Thyroid gland (tissue), 4 donors: ENCODE results near the gene CBL. TPM values are rescaled to one million over a fixed set of nuclear protein-coding genes. Genes with fewer than 3 reads are reported as not detected.

ENCODE experiments used
- DNase-seq, 2 donors: peaks; one replicate each; pipeline ENCODE4 v3.0.0-alpha.2; 2019
- H3K27ac ChIP-seq, 3 donors: fragments of 200-600 bp; sonication (generic); 1 replicate in 2 of 3; 2 replicates in 1 of 3; pipeline ENCODE4 v1.5.1; 2016 to 2019; ENCODE audit warnings: mild to moderate bottlenecking in 1 of 3, moderate library complexity in 1 of 3
- H3K27me3 ChIP-seq: fragments of 200-600 bp; sonication (generic); one replicate; pipeline ENCODE4 v1.5.1; 2019
- H3K36me3 ChIP-seq, 2 donors: fragments of 200-600 bp; sonication (generic); one replicate each; pipeline ENCODE4 v1.5.1; 2016 to 2019
- H3K4me1 ChIP-seq, 2 donors: fragments of 200-600 bp; sonication (generic); one replicate each; pipeline ENCODE4 v1.5.1; 2017 to 2019
- H3K4me3 ChIP-seq, 3 donors: fragments of 200-600 bp; sonication (generic); replicated peaks in 1 of 3; 1 replicate in 2 of 3; 2 replicates in 1 of 3; pipeline ENCODE4 v1.5.1; 2016; ENCODE audit warnings: mild to moderate bottlenecking in 1 of 3
- H3K9me3 ChIP-seq: fragments of 200-600 bp; sonication (generic); one replicate; pipeline ENCODE4 v1.5.1; 2017
- POLR2A ChIP-seq, 2 donors: fragments of 450-650 bp; IDR thresholded peaks; one replicate each; pipeline ENCODE4 v1.6.1; 2017; ENCODE audit warnings: antibody characterized with exemption in 2 of 2, mild to moderate bottlenecking in 2 of 2, moderate library complexity in 1 of 2
- WGBS, 2 donors: methylation state at CpG; one replicate each; pipeline ENCODE4 v1.1.5; 2017; 5-methylcytosine and 5-hydroxymethylcytosine counted together
- intact Hi-C: fragments of 100-400 bp; cut with DNase I; formaldehyde crosslinking; loops from one replicate; pipeline ENCODE4 v1.15.1; 2023
- total RNA-seq, 4 donors: library from RNA; depleted of rRNA; stranded (reverse); fragments of >200 nt; gene quantifications; one replicate each; pipeline ENCODE4 v1.2.3, GENCODE V29; 2016
- TF ChIP-seq, protein P1 (sequence below), 6 experiments: fragments of 200-600 bp in 3 of 6; fragments of 450-650 bp in 3 of 6; sonication (generic) in 3 of 6; IDR thresholded peaks; one replicate each; pipeline ENCODE4 v1.5.1; 2016 to 2019; ENCODE audit warnings: antibody characterized with exemption in 6 of 6, mild to moderate bottlenecking in 2 of 6, inconsistent platforms in 1 of 6, moderate library complexity in 1 of 6

Gene CBL
- total RNA-seq, 4 donors from 2014 or later, result 9.4 to 14.5 (median 13.9) TPM

DNA sequence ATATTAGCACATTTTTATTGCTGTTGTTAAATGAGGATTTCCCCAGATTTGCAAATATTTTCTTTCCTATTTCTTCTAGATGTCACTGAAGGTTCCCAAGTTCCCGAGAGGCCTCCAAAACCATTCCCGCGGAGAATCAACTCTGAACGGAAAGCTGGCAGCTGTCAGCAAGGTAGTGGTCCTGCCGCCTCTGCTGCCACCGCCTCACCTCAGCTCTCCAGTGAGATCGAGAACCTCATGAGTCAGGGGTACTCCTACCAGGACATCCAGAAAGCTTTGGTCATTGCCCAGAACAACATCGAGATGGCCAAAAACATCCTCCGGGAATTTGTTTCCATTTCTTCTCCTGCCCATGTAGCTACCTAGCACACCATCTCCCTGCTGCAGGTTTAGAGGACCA, 93.3 kb downstream of the CBL start:
- H3K27ac ChIP-seq, result no peak overlapping the region
- intact Hi-C loops, result no loop called here
- H3K4me1 ChIP-seq, result no peaks in the 10 kb centered on the region

DNA sequence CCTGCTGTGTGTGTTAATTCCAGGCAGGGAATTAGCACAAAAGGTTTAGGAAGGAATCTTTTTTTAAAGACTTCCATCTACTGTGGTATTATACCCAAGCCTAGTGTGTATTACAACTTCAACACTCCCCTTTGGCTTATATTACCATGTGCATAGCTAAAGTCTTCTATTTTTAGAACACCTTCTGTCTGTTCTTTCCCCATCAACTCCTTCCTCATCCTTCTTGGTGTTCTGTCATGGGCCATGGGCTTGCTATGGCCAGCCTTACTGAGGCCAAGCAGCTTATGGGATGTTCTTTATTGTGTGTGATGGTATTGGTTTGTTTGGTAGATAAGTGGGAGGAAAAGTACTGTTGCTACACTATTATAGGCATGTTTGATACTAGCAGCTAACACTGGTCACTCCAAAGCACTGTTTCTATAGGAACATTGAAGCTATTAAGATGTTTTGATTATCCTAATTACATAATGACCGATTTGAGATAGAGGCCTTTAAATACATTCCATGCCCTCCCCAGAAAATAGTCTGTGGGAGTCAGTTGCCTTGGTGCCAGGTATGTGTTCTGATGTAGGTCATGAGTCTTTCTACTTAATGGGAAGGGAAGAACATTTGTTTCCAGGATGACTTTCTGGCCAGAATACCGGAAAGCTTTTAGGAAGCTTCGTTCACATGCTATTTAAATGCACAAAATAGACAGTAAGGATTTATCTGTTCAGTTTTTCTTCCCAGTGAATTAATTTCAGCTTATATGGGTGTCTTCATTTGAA, 94.2 kb downstream of the CBL start:
- Histone ChIP-seq H3K27me3 (no peaks in the 10 kb centered on the region), H3K27ac (no peak overlapping the region), H3K4me3 (no peak overlapping the region), H3K36me3 (peaks cover 30 to 41% of the 10 kb centered on the region in 2 donors), H3K4me1 (no peaks in the 10 kb centered on the region), H3K9me3 (no peaks in the 10 kb centered on the region)
- no peak for DNase-seq
- TF ChIP-seq, protein P1, sequence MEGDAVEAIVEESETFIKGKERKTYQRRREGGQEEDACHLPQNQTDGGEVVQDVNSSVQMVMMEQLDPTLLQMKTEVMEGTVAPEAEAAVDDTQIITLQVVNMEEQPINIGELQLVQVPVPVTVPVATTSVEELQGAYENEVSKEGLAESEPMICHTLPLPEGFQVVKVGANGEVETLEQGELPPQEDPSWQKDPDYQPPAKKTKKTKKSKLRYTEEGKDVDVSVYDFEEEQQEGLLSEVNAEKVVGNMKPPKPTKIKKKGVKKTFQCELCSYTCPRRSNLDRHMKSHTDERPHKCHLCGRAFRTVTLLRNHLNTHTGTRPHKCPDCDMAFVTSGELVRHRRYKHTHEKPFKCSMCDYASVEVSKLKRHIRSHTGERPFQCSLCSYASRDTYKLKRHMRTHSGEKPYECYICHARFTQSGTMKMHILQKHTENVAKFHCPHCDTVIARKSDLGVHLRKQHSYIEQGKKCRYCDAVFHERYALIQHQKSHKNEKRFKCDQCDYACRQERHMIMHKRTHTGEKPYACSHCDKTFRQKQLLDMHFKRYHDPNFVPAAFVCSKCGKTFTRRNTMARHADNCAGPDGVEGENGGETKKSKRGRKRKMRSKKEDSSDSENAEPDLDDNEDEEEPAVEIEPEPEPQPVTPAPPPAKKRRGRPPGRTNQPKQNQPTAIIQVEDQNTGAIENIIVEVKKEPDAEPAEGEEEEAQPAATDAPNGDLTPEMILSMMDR (IDR thresholded peaks at IDR 0.05), result no peak
- TF ChIP-seq POLR2A (IDR thresholded peaks at IDR 0.05), result no peak
- WGBS, 2 donors, result 87 to 90% methylated on average over 3 of the region's 3 CpGs
- intact Hi-C loops, result no loop called here

More for the DNA sequence above, 93.3 kb downstream of the CBL start:
- H3K4me3 ChIP-seq, result no peak overlapping the region
- no peaks in the 10 kb centered on the region for H3K27me3 ChIP-seq
- 96 to 97% methylated on average over 8 to 9 of the region's 9 CpGs for WGBS, 2 donors
- H3K36me3 ChIP-seq, result peaks cover 30 to 41% of the 10 kb centered on the region in 2 donors
- TF ChIP-seq POLR2A (IDR thresholded peaks at IDR 0.05), result no peak
- TF ChIP-seq, protein P1 (IDR thresholded peaks at IDR 0.05), result no peak
- no peak for DNase-seq
- H3K9me3 ChIP-seq, result no peaks in the 10 kb centered on the region

DNA sequence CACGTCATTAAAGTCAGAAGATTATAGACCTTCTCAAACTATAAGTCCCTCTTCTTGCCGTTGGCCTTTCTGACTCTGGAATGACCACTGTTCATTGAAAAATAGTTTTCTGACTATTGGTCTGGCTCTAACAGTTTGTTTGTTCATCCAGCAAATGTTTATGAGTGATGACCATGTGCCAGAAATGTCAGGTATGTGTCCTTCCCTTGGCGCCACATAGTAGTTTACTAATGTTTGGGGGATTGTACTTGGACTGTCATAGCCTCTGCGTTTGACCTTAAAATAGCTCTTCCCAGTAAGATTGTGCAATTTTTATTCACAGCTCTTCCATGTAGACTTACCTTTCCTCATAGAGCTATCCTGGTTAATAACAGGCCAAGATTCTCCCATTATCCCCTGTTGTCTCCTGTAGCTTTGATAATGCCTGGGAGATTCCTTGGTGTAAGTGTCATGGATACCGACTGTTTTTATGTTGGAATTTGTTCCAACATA, 97.1 kb downstream of the CBL start:
- no peak overlapping the region for H3K27ac ChIP-seq
- intact Hi-C loops, result no loop called here
- 94 to 97% methylated on average over 5 of the region's 5 CpGs for WGBS, 2 donors
- H3K9me3 ChIP-seq, result no peaks in the 10 kb centered on the region
- no peak for DNase-seq
- H3K4me1 ChIP-seq, result no peaks in the 10 kb centered on the region
- H3K4me3 ChIP-seq, result no peak overlapping the region
- H3K27me3 ChIP-seq, result no peaks in the 10 kb centered on the region
- peaks cover 18 to 31% of the 10 kb centered on the region in 2 donors for H3K36me3 ChIP-seq
- no peak for TF ChIP-seq POLR2A (IDR thresholded peaks at IDR 0.05)
- TF ChIP-seq, protein P1 (IDR thresholded peaks at IDR 0.05), result no peak

DNA sequence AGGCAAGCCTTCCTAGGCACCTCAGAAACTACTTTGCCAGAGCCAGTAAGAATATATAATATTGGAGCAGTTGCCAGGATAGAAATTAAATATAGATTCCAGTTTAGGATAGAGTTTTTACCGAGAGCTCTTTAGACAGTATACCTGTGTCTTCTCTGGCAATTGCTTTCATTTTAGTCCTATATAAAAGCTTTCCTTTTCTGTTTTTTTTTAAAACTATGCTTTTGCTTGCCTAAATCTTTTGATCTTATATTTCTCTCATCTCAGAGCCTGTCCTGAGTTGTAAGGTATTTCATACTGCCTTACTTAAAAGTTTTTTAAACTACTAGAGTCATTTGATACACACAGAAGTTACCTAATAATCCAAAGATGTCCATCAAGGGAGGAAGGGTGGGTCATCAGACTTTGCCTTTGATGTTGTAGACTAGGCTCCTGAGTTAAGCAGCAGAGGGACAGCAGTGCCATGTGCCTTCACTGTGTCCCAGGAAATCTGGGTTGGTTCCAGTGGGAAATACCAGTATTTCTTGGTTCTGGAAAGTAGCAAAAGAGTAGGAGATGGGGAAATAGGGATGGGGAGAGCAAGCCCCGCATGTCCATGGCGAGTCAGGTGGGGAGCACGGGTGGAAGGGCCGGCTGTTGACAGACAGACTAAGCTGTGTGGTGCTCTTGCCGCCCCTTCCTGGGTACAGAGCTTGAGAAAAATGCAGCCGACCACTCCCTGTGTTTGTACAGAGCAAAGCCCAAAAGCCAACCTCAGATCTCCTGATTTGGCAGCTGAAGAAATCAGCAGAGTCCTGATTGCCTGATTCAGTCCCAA, 99.6 kb downstream of the CBL start:
- H3K4me3 ChIP-seq, result no peak overlapping the region
- H3K9me3 ChIP-seq, result no peaks in the 10 kb centered on the region
- 80 to 96% methylated on average over 4 to 7 of the region's 7 CpGs for WGBS, 2 donors
- no peak for DNase-seq
- peaks cover 9 to 13% of the 10 kb centered on the region in 2 donors for H3K36me3 ChIP-seq
- H3K4me1 ChIP-seq, result no peaks in the 10 kb centered on the region
- intact Hi-C loops, result no loop called here
- peak overlapping the region in 1 of 3 donors; percentile 45 for H3K27ac ChIP-seq
- TF ChIP-seq POLR2A (IDR thresholded peaks at IDR 0.05), result no peak
- TF ChIP-seq, protein P1 (IDR thresholded peaks at IDR 0.05), result no peak
- no peaks in the 10 kb centered on the region for H3K27me3 ChIP-seq
